ENCODE measurements around the gene PPA1.
"Not testable (repeated sequence)": the region's sequence is repeated elsewhere in the genome, so short reads cannot be mapped to it uniquely, and the experiment has no call there.

Gene PPA1

GRCh38 chr10:70233109-70233938, at the start of gene PPA1:
PPA1 (minus strand) TSS chr10:70233429; CDS start chr10:70233327, 102 bp downstream.
- peak; percentile 99 for DNase-seq

DNA sequence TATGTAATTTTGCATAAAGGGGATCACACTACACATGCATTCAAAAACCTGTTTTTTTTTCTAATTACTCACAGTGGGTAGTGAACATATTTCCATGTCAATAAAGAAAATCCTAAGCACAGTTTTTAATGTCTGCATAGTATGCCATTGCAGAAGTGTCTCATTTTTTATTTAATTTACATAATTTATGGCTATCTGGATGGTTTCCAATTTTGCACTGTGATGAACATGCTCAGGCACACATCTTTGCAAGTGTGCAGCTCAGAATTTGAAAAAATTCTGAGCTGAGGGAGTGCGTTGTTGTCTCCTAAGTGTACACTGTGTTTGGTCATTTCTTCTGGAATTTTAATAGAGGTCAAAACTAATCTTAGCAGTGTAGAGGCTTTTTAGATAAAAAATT, 48.4 kb upstream of the PPA1 start:
- no peak for DNase-seq

DNA sequence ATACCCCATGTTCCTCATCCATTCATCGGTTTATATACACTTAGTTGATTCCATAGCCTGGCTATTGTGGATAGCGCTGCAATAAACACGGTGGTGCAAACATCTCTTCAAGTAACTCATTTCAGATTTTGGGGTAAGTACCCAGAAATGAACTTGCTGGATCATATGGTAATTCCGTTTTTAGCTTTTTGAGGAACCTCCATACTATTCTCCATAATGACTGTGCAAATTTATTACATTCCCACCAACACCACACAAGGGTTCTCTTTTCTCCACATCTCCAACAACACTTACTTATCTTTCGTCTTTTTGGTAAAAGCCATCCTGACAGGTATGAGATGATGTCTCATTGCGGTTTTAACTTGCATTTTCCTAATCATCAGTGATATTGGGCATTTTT, 46.9 kb upstream of the PPA1 start:
- no peak for DNase-seq

DNA sequence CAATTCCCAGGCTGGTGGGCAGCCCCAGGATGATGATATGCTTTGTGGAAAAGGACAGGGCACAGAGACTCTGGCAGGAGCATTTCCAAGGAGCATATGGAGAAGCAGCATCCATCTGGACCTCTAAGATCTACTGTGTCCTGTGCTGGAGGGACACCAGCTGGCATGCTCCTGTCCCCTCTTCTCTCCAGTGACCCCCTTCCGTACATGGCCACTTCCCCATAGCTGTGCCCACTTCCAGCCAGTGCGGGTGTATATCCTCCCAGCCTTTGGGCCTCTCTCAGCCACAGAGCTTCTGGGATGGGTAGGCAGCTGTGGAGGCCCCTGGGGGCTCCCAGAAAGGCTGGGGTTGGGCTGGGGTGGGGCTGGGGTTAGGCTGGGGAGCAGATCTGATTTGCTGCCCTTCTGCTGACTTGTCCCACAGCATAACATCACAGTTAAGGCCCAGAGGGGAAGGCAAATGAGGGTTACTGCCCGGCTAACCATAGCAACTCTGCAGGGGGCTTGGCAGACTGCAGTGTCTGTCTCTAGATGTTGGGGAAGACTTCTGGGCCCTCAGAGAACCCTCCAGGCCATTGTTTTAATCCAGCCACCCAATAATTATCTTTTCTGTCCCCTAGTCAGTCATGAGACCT, 44.3 kb upstream of the PPA1 start:
- no peak for DNase-seq

DNA sequence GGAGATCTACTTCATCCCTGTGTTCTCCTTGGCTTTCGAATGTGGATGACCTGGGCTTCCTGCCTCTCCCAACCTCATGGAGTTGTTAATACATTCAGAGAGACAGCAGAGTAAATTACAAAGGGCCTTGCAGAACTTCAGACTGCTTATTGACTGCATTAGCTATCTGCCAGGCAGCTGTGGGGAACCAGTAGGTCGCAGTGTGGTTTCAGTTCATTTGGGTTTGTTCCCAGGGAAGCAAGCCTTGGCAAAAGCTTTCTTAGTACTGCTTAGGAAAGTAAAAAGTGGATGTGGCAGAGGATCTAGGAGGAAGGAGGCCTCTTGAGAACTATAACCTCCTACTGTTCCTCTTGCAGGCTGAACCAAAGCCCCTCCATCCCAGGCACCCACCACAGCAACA, 41.4 kb upstream of the PPA1 start:
- no peak for DNase-seq

GRCh38 chr10:70272925-70273316, 39.7 kb upstream of the PPA1 start:
- DNase-seq = no peak

DNA sequence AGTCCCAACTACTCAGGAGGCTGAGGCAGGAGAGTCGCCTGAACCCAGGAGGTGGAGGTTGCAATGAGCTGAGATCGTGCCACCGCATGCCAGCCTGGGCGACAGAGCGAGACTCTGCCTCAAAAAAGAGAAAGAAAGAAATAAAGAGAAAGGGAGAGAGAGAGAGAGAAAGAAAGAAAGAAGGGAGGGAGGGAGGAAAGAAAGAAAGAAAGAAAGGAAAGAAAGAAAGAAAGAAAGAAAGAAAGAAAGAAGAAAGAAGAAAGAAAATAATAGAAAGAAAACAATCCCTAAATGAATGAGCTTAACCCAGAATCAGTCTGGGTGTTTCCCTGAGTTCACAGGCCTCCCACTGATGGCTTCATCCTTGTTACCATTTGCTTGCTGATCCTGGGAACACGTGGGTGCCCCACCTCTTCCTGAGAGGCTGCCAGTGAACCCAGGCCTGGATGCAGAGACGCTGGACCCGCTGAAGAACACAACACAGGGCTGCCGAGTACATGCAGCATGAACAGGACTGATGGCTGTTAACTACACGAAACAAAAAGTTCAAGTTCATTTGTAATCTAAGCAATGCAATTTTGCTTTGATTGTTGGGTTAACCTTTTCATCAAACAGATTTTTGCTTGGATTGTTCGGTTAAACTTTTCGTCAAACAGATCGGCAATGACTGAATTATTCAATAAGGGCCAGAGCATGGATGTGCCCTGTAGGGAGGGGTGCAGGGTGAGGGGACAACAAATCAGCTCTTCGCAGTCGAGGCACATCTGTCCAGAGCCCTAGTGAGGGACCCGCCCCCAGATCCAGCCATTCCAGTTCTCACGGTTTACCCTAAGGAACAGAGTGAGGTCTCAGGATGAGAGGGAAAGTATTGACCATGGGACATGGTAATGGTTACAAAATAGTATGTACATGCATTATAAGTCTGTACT, 39.0 kb upstream of the PPA1 start:
- no peak for DNase-seq

DNA sequence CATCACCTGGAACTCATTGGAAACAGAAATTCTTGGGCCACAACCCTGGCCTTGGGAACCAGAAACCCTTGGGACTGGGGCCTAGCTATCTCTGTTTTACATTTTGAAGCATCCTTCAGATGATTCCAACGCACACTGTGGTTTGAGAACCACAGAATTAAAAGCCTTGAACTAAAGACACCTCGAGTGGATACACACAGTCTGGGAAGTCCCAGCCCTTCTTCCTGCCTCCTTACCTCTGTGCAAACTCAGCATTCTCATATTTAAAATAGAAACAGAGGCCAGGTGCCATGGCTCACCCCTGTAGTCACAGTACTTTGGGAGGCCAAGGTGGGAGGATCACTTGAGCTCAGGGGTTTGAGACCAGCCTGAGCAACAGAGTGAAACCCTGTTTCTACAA, 37.7 kb upstream of the PPA1 start:
- no peak for DNase-seq

GRCh38 chr10:70269741-70270140, 36.5 kb upstream of the PPA1 start:
- DNase-seq = no peak

- DNase-seq = no peak
These were observed 35.1 kb upstream of the PPA1 start for GRCh38 chr10:70268376-70268775.

DNA sequence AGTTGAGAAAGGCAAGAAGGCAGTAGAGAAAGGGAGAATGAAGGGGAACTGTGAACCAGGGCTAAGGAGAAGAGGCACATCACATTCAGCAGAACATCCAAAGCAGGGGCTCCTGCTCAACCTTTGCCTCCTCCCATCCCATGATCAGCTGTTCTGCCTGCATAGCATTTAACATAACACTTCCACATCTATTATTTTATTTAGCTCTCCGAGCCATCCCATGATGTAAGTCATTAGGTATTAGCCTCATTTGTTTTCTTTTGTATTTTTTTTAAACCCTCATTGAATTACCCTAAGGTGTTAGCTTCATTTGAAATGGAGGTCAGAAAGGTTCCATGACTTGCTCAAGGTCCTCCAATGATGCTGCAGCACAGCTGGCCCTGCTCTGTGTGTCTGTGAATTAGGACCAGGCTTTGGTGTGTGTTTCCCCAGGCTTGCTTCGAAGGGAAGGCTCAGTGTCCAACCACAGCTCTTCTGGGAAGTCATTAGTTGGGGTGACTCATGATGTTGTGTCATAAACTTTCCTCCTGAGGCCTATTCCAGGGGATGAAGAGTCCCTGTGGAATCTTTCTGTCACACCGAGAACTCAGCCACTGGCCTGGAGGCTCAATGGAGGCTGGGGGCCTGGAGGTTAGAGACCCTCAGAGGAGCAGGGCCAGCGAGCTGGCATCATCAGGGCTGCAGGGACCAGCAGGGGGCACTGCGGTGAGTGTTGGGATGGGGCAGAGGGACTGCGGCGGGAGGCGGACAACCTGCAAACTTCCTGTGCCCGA, 34.1 kb upstream of the PPA1 start:
- DNase-seq = no peak

DNA sequence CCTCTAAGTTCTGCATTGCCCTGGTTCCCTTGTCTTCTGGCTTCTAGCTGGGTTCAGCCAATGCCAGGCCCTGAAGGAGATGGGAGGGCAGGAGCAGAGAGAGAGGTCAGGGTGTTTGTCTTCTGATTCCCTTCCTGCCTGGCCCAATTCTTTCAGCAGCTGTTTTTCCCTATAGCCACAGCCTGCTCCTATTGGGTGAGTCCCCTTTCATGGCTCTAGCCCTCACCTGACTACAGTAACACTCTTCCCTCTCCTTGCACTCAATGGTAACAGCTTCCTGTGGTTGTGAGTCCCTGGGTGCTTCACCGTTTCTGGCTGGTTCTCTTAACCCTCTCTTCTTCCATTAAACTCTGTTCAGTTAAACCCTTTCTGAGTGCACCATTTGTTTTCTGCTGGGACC, 33.5 kb upstream of the PPA1 start:
- DNase-seq = no peak

DNA sequence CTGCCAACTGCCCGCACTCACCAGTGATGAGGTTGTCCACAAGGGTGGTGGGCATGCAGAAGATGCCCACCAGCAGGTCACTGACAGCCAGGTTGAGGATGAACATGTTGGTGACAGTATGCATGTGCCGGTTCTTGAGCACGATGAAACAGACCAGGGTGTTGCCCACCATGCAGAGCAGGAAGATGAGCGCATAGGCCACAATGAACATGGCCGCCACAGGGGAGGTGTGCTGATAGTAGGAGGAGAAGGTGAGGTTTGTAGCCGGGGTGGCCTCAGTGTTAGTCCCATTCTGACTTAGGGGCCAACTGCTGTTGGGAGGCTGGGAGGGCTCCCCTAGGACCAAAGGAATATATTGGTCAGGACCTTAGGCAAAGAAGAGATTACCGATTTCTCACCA, 32.8 kb upstream of the PPA1 start:
- no peak for DNase-seq

DNA sequence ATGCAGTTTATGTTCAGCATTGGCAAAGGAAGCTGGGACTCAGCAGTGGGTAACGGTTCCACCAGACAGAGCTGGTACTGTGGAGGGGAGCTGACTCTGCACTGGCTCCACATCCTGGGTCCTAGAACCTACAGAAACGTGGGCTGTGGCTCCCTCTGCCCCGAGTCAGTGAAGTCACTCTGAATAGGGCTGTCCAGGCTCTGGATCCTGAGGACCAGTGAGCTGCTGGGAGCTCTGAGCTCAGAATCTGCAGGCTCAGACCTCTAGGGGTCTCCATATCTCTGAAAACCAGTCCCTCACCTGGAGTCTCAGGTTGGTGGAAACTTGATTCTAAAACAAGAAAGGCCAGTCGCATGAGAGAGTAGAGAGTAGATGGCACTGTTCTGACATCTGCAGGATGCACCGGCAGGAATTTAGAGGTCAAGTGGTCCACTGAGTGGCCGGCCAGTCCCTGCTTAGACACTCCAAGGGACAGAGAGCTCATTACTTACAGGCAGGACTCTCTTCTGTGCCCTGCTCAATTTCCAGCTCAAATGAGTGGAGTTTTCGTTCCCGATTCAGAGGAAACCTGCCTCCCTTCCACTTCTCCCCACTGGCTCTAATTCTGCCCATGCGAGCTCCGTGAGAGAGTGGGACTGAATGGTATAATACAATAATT, 31.9 kb upstream of the PPA1 start:
- DNase-seq = no peak

DNA sequence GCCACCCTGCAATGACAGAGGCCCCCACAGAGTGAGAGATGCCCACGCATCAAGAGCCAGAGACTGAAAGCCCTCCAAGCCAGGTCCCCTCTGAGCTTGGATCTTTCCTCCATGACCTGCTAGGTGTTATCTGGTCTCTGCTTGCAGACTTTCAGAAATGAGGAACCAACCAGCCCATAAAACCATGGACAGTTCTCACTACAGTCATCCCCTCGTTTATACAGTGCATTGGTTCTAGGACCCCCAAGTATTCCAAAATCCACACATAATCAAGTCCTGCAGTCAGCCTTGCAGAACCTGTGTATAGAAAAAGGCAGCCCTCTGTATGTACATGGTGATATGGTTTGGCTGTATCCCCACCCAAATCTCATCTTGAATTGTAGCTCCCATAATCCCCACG, 27.5 kb upstream of the PPA1 start:
- DNase-seq = no peak

GRCh38 chr10:70260259-70260658, 27.0 kb upstream of the PPA1 start:
- DNase-seq = no peak

DNA sequence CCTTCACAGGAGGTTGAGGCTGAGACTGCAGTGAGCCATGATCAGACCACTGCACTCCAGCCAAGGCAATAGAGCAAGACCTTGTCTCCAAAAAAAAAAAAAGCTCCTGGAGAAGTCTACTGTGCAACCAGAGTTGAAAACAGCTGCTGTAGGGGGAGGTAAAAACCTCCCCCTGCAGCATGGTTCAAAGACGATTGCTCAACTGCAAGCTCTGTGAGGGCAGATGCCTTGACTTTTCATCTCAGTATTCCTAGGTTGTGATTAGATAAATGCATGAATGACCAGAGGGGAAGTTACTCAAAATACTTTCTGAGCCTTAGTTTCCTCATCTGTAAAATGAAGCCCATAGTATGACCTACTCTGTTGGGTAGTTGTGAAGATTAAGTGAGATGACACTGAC, 25.0 kb upstream of the PPA1 start:
- no peak for DNase-seq

- not testable (repeated sequence) for DNase-seq
These were observed 24.6 kb upstream of the PPA1 start for GRCh38 chr10:70257816-70258215.

DNA sequence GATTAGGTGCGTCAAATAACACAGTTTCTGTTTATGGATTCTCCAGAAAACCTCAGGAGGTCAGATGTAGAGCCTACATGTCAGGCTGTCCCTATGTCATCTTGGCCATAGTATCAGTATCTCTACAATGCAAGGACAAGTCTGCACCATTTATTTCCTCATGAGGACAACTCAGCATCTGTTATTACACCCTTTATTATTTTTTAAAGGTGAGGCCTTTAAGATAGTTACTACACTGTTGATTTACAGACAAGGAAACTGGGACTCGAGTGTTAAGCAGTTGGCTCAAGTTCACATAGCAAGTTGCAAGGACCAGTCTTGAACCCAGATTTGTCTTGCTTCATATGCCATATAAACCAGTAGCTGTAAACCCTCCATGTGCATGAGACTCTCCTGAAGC, 23.2 kb upstream of the PPA1 start:
- no peak for DNase-seq

GRCh38 chr10:70255329-70256299, 22.4 kb upstream of the PPA1 start:
- no peak for DNase-seq

GRCh38 chr10:70254778-70255328, 21.6 kb upstream of the PPA1 start:
- DNase-seq = no peak
